Activated B cell treated with CpG ODN at 0.5 μM for 24 hours (primary cell): Measurements from ENCODE around the gene ZNF79. TPM values are rescaled to one million over a fixed set of nuclear protein-coding genes. Genes with fewer than 3 reads are reported as not detected.

Experiments used
- ATAC-seq: fragments of 200-7000 bp; cut with Tn5 transposase; one replicate; pipeline ENCODE4 v1.10.0; 2021; ENCODE audit warnings: low read depth, mild to moderate bottlenecking, moderate library complexity
- CTCF ChIA-PET: fragments of 350-600 bp; sonication (Branson Sonifier 250); formaldehyde crosslinking; loops from one replicate; lab custom pipeline; 2021; ENCODE audit warnings: antibody characterized with exemption; lab: Charles Lee
- POLR2A ChIA-PET: fragments of 350-600 bp; sonication (Branson Sonifier 250); formaldehyde crosslinking; loops from one replicate; lab custom pipeline; 2021; ENCODE audit warnings: antibody characterized with exemption; lab: Charles Lee
- DNase-seq: peaks from one replicate; pipeline ENCODE4 v3.0.0; 2022
- H3K27ac Mint-ChIP-seq: one replicate; pipeline ENCODE4 v1.8.0; 2020; ENCODE audit warnings: mixed read lengths
- H3K27me3 Mint-ChIP-seq: one replicate; pipeline ENCODE4 v1.8.0; 2021; ENCODE audit warnings: mixed read lengths
- H3K36me3 Mint-ChIP-seq: one replicate; pipeline ENCODE4 v1.8.0; 2021; ENCODE audit warnings: low read depth, mixed read lengths
- H3K4me1 Mint-ChIP-seq: one replicate; pipeline ENCODE4 v1.8.0; 2021; ENCODE audit warnings: mixed read lengths
- H3K4me3 Mint-ChIP-seq: one replicate; pipeline ENCODE4 v1.8.0; 2020; ENCODE audit warnings: mild to moderate bottlenecking, mixed read lengths
- H3K9me3 Mint-ChIP-seq: one replicate; pipeline ENCODE4 v1.8.0; 2020; ENCODE audit warnings: mixed read lengths
- intact Hi-C: fragments of 100-400 bp; cut with micrococcal nuclease; formaldehyde crosslinking; loops from one replicate; pipeline ENCODE4 v1.15.1; 2024
- total RNA-seq: library from RNA; stranded (reverse); gene quantifications from 2 replicates; pipeline ENCODE4 v1.2.3, GENCODE V29; 2022
- TF ChIP-seq, protein P1 (sequence below): fragments of 200-600 bp; IDR thresholded peaks from one replicate; pipeline ENCODE4 v1.8.0; 2022; ENCODE audit warnings: antibody characterized with exemption, mild to moderate bottlenecking

The ZNF79 gene
- total RNA-seq, 1 donor from 2014 or later: 14.0 TPM

GRCh38 chr9:127446713-127447415 is 22.7 kb downstream of the ZNF79 start:
- Mint-ChIP-seq H3K36me3 (peaks cover 86% of the 10 kb centered on the region), H3K9me3 (no peaks in the 10 kb centered on the region), H3K27ac (peak overlapping the region; percentile 66), H3K27me3 (no peaks in the 10 kb centered on the region), H3K4me3 (no peak overlapping the region), H3K4me1 (peaks cover 44% of the 10 kb centered on the region)
- TF ChIP-seq, protein P1, sequence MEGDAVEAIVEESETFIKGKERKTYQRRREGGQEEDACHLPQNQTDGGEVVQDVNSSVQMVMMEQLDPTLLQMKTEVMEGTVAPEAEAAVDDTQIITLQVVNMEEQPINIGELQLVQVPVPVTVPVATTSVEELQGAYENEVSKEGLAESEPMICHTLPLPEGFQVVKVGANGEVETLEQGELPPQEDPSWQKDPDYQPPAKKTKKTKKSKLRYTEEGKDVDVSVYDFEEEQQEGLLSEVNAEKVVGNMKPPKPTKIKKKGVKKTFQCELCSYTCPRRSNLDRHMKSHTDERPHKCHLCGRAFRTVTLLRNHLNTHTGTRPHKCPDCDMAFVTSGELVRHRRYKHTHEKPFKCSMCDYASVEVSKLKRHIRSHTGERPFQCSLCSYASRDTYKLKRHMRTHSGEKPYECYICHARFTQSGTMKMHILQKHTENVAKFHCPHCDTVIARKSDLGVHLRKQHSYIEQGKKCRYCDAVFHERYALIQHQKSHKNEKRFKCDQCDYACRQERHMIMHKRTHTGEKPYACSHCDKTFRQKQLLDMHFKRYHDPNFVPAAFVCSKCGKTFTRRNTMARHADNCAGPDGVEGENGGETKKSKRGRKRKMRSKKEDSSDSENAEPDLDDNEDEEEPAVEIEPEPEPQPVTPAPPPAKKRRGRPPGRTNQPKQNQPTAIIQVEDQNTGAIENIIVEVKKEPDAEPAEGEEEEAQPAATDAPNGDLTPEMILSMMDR: no peak
- intact Hi-C loops: no loop called here
- ChIA-PET CTCF (no interaction called here), POLR2A (interaction anchor here (0.5 to 1.7 kb wide), 5 partner anchors 7 to 358 kb away, joined by 3 to 7 read pairs (median 4); partner anchors contain the start of genes SLC2A8 and ZNF79)
- ATAC-seq: no peak
- no peak for DNase-seq

- peaks cover 82% of the 10 kb centered on the region for H3K36me3 Mint-ChIP-seq
- peak overlapping the region; percentile 56 for H3K27ac Mint-ChIP-seq
Measured at GRCh38 chr9:127447416-127448111, 23.4 kb downstream of the ZNF79 start.

GRCh38 chr9:127448112-127448805 is 24.1 kb downstream of the ZNF79 start:
- Mint-ChIP-seq H3K4me1 (peaks cover 53% of the 10 kb centered on the region), H3K27ac (peak overlapping the region; percentile 96), H3K36me3 (peaks cover 79% of the 10 kb centered on the region), H3K27me3 (no peaks in the 10 kb centered on the region), H3K4me3 (peak overlapping the region; percentile 96), H3K9me3 (no peaks in the 10 kb centered on the region)
- CTCF ChIA-PET: no interaction called here
- intact Hi-C loops: no loop called here
- POLR2A ChIA-PET: interaction anchor here (0.7 to 1.1 kb wide), 6 partner anchors 9 to 392 kb away, joined by 3 to 4 read pairs (median 4); partner anchors contain the start of gene ZNF79
- TF ChIP-seq, protein P1: no peak
- DNase-seq: no peak
- no peak for ATAC-seq

More at GRCh38 chr9:127447416-127448111, 23.4 kb downstream of the ZNF79 start:
- TF ChIP-seq, protein P1: no peak
- DNase-seq (no peak), ATAC-seq (no peak)
- Mint-ChIP-seq H3K27me3 (no peaks in the 10 kb centered on the region), H3K4me3 (no peak overlapping the region), H3K9me3 (no peaks in the 10 kb centered on the region), H3K4me1 (peaks cover 51% of the 10 kb centered on the region)
- ChIA-PET CTCF (no interaction called here), POLR2A (interaction anchor here (0.5 to 1.7 kb wide), 4 partner anchors 8 to 357 kb away, joined by 3 to 7 read pairs (median 4); partner anchors contain the start of gene SLC2A8)
- intact Hi-C loops: no loop called here

- ATAC-seq (no peak), DNase-seq (no peak)
- Mint-ChIP-seq H3K4me3 (peak overlapping the region; percentile 96), H3K4me1 (peaks cover 58% of the 10 kb centered on the region), H3K9me3 (no peaks in the 10 kb centered on the region), H3K27ac (peak overlapping the region; percentile 96), H3K27me3 (no peaks in the 10 kb centered on the region), H3K36me3 (peaks cover 73% of the 10 kb centered on the region)
- TF ChIP-seq, protein P1: no peak
- ChIA-PET POLR2A (interaction anchor here (0.7 to 2.9 kb wide), 13 partner anchors 10 to 1632 kb away, joined by 3 to 44 read pairs (median 13); partner anchors contain the start of genes DOLPP1, RALGPS1, SH2D3C and SLC2A8), CTCF (interaction anchor here (1.6 kb wide), 1 partner anchor 234 kb away, joined by 4 read pairs; no protein-coding TSS in a partner anchor)
- intact Hi-C loops: no loop called here
Measured at GRCh38 chr9:127449332-127449966, 25.3 kb downstream of the ZNF79 start.
